HG03060 (cell line): Measurements from ENCODE around the gene SLC12A7.
"Not testable (repeated sequence)": the region's sequence is repeated elsewhere in the genome, so short reads cannot be mapped to it uniquely, and the experiment has no call there.

Experiments used
- ATAC-seq: cut with Tn5 transposase; IDR thresholded peaks from one replicate; pipeline ENCODE4 v1.9.1; 2021; ENCODE audit warnings: low read depth, moderate number of reproducible peaks; ENCODE audit not compliant: unreplicated experiment

Gene SLC12A7

DNA sequence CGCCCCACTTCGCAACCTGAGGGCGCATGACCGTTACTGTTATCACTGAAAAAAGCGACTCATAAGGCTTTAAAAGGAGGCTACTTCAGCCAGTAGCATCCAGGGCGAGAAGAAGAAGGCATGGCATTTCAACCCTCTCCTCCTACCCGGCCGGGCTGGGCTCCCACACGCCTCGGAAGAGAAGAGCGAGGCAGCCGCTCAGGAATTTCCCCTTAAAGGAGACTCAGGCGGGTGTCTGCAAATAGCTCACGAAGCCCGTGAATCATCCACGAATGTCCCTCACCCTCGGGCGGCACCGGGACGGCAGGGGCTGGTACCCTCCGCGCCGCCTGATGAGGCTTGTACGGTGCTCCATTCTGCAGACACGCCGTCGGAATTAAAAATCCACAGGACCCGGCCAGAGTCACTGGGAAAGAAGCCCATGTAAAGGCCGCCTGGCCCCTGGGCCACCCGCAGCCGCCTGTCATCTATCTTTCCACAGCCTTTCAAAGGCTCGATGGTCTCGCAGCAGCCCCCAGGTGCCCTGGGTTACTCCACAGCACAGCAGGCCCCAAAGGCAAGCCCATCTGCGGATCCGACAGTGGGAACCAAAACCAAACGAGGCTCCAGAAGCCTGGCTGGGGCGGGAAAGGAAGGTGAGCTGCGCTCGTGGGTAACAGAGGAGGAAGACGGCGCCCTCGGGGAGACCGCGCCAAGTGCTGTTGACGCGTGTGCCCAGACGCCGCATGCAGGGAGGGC lies 11.8 kb downstream of the SLC12A7 start:
- no peak for ATAC-seq

DNA sequence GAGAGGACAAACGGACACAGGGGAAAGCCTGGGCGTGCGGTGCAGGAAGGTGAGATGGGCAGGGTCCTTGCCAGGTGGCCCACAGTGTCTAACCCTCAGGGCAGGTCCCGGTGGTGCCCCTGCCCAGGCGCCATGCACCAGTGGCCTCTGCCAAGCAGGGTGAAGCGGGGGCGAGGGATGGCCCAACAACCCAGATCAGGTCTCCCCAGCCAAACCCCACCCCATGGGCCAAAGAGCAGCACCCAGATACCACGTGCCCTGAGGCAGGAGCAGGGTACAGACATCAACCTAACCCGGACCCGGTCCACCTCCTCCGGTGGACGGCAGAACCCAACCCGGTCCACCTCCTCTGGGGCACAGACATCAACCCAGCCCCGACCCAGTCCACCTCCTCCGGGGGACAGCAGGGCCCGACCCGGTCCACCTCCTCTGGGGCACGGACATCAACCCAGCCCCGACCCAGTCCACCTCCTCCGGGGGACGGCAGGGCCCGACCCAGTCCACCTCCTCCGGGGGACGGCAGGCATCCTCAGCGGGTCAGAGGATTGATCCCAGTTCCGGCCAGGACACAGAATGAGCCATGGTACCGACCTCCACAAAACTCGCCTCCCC lies 12.8 kb downstream of the SLC12A7 start:
- ATAC-seq = no peak

DNA sequence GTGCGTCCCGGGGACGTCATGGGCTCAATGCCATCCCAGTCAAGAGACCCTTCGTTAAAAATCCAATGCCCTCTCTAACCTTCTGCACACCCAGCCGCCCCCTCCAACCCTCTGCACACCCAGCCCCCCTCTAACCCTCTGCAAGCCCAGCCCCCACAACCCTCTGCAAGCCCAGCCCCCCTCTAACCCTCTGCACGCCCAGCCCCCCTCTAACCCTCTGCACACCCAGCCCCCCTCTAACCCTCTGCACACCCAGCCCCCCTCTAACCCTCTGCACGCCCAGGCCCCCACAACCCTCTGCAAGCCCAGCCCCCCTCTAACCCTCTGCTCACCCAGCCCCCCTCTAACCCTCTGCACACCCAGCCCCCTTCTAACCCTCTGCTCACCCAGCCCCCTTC lies 13.9 kb downstream of the SLC12A7 start:
- not testable (repeated sequence) for ATAC-seq

DNA sequence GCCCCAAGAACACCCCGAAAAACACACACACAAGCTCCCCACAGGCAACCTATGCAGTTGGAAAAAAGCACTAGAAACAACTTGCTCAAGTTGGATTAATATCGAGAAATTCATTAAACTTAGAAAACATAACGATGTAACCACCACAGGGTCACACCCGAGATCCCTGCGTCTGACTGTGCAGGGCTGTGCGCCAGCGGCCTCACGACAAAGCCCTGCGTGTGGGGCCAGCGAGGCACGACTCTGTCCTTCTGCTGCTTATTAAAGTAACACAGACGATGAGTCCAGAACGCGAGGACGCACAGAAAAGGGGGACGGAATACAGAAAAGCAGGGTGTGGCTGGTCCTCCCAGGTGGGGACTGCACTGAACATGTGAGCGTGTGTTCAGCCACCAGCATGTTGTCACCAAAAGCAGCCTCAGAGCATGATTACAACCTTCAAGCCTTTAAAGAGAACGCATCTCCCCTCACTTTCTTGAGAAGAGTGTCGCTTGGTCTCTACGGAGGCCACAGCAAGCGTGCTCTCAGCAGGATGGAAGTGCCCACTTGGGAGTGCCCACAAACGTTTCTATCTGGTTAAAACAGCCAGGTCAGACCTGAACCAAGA lies 14.4 kb downstream of the SLC12A7 start:
- ATAC-seq = no peak

DNA sequence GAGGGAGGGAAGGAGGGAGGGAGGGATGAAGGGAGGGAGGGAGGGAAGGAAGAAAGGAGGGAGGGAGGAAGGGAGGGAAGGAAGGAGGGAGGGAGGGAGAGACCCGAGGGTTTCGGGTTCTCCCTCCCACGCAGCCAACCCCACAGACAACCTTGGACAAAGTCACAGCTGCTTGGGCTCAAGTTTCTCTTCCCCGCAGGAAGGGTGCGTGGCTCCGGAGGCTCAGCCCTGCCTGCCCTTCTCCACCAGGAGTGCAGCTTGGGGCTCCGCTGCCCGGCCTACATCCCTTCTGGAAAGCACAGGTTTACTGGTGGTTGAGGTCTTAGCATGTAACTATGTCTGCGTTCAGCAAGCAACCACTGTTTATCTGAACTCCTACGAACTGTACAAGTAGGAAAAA lies 15.0 kb downstream of the SLC12A7 start:
- ATAC-seq = no peak

DNA sequence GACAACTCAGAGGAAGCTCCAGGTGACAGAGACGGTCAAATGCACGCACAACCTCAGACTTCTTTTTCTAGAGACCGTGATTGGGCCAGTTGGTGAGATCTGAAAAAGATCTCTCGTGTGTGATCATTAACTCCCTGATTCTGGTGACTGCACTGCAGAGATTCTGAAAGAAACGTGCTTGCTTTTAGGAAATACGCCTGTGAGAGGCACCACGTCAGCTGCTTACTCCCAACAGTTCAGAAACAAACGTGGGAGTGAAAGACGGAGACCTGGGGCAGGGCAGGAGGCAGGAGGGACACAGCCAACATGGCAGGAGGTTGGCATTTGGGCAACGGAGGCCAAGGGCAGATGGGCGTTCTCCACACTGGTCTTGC lies 15.9 kb downstream of the SLC12A7 start:
- no peak for ATAC-seq

DNA sequence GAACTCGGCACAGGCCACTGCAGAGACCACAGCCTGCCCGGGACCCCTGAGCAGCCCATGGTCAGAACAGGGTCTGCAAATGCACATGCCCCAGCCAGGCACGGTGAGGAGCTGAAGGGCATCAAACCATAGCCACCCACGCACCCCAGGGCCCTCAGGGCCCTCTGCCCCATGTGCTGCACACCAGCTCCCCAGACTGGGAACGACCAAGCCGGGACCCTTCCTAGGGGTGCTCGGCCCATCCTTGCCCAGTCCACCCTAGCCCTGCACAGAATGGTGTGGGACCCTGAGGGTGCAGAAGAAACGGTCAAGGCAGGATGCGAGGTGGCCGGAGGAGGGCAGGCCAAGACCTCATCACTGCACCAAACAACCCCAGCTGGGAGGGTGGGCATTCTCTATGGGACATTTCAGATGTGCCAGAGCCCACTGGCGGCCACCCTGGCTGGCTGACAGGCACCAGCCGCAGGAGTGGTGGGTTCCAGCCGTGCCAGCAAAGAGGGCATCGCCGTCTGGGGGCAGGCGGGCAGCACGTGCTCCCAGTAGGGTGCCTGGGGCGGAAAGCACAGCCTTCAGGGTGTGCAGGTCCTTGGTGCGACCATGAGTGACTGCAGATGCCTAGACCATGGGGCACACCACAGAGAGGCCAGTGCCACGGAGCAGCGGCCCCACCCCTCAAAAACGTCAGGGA lies 16.4 kb downstream of the SLC12A7 start:
- ATAC-seq = no peak

DNA sequence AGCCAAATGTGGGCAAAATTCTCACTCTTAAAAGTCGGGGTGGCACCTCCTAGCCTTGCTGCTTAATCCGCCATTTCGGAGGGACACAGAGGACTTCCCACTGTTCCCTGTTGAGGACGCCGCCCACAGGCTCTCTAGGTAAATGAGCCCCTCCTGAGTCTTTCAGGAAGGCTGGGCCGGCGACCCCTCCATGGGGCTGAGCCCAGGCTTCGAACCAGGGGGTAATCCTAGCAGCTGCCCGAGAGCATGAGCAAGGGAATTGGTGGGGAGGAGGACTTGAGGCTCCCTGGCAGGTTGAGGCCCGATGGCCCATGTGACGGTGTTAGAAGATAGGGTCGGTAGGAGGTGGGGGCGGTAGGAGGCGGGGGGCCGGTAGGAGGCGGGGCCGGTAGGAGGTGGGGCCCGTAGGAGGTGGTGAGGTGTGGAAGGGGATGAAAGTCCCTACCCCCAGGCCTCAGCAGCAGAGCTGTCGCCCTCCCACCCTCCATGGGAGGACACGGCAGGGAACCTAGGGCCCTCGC lies 17.1 kb downstream of the SLC12A7 start:
- ATAC-seq = no peak

DNA sequence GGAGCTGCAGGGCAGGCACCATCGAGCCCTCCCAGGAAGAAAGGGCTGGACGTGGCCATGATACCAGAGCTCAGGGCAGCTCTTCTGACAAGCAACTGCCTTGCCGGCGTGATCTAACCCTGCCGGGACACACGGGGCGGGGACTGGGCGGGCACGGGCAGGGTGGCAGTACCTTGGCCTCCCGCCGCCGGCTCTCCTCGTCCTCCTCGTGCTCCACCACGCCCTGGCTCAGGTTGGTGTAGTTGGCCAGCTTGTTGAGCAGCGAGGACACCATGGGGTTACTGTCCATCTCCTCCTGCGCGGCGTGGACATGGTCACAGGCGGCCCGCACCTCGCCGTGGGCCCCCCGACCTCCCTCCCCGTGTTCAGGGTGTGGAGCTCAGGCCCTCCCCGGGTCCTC lies 18.5 kb downstream of the SLC12A7 start:
- no peak for ATAC-seq

DNA sequence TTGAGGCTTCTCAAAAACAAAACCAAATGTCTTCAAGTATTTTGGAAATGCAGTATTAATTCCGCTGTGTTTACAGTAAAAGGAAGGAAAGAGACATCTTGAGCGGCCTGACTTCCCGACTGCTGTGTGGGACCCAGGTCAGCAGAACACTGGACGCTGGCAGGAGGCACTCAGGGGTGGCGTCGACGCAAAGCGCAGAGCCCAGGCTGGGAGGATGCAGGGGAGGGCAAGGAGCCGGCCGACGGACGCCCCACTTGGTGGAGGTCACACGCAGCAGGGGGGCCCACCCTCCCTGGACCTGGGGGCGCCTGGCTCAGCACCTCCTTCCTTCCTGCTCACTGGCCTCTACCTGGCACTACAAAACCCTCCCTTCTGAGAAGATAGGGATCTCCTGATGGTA lies 19.7 kb downstream of the SLC12A7 start:
- no peak for ATAC-seq

DNA sequence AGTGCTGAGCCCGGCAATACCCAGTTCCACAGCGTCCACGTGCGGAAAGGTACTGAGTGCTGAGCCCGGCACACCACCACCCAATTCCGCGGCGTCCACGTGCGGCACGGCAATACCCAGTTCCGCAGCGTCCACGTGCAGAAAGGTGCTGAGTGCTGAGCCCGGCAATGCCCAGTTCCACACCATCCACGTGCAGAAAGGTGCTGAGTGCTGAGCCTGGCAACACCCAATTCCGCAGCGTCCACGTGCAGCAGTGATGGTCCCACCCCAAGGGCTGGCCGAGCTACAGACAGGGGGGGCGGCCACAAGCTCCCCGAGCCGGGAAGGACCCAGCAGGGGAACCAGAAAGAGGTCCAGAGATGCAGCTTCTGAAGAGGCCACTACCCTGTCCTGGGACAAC lies 20.2 kb downstream of the SLC12A7 start:
- no peak for ATAC-seq

DNA sequence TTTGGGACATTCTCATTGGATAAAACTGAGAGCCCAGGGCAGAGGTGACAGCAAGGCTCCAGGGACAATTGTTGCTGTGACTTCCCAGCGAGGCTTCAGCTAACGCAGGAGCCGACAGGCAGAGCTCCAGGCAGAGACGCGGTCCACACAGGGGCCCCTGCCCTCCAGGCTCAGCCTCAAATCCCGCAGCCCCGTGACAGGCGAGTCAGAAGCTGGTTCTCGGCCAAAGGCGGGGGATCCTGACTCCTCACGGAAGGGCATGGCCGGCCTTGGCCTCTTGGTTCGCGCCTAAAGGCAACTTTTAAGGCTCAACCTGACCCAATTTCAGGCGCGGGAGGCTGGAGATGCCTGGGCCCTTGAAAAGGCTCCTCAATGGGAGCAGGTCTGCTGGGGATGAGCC lies 21.3 kb downstream of the SLC12A7 start:
- ATAC-seq = no peak

DNA sequence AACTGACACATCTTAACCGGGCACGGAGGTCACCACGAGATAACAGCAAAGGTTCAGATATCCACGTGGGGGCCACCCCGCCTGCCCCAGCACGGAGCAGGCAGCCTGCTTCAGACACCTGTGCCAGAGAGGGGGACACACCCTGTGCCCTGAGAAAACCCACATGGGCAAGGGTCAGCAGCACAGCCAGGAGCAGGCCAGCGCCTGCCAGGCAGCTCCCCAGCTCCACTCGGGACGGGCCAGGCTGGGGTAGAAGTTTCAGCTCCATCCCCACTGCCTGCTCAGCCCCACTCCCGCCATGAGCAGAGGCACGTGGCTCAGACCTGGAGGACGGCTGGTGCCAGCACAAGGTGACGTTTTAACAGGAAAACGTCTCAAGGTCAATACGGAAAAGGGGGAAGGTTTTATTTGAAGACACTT lies 22.2 kb downstream of the SLC12A7 start:
- no peak for ATAC-seq

DNA sequence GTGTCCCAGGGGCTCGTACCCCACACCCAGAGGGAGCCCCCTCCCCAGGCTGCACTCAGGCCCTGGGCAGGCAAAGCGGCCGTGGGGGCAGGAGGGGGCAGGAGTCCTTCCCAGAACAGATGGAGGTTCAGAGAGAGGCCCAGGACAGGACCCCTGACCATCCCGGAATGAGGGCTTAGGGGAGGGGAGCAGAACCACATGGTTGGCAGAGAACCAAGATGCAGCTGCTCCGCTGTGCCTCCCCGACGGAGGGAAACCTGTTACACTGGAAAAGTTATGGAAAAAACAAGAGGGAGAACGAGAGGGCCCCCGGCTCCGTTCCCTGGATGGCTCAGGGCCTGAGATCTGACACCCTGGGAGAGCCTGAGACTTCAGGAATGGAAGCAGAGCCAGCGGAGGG lies 22.7 kb downstream of the SLC12A7 start:
- no peak for ATAC-seq

DNA sequence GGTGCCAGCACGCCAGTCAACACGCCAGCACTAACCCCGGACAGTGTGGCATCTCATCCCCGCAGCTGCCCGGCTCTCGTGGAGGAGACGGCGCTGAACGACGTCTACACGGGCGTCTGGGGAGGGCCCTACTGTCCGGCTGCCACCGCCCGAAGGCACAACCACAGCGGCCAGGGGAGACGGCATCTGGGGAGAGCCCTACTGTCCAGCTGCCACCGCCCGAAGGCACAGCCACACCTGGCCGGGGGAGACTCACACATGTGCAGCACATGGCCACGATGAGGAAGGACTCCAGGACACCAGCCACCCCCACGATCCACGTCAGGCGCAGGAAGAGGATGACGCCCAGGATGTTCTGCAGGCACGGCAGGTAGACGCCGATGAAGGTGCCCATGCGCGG lies 23.1 kb downstream of the SLC12A7 start:
- ATAC-seq = no peak

DNA sequence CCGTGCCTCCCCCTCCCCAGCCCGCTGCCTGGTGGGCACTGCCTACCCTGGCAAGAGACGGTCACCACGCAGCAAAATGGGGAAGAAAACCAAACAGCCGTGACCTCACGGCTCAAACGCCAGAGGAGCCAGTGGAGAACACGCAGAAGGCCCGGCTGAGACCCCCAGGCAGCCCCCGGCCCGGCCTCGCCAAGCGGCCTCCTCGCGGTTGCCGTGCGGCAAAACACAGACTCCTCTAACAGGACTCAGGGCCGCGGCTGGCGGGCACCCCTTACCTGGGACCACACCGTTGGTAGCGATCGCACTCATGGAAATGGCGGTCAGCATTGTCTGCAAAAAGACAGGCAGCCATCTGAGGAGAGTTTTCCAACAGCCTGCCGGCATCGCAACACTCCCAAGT lies 23.8 kb downstream of the SLC12A7 start:
- ATAC-seq = no peak

DNA sequence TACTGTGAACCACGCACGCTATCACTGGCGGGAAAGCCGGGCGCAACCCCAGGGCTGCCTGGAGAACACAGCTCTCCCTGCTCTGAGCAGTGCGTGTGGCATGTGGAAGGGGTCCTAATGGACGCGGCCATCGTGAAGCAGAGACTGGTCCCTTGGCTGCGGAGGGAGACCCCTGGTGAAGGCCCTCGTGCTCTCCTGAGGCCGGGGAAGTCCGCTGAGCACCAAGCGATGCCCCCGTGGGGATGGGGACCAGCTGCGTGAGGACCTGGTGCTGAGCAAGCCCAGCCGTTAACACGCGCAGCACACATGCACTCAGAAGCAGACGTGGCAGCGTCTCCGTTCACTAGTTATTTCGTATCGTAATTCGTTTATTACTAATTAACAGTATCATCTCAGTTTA lies 24.4 kb downstream of the SLC12A7 start:
- ATAC-seq = no peak

DNA sequence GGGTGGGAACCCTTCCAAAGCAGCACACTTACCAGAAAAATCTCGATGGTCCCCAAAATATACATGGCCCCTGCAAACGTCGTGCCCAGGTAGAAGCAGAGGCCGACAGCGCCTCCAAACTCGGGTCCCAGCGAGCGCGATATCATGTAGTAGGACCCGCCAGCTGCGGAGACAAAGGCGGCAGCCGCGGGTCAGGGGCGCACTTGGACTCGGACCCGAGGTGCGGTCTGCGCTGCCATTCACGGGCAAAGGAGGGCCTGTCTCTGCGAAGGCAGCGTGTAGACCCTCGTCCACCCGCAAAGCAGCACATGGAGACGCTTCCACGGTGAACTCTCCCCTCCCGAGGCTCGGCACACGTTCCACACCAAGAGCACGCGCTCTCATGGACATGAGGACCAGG lies 25.0 kb downstream of the SLC12A7 start:
- ATAC-seq = no peak

DNA sequence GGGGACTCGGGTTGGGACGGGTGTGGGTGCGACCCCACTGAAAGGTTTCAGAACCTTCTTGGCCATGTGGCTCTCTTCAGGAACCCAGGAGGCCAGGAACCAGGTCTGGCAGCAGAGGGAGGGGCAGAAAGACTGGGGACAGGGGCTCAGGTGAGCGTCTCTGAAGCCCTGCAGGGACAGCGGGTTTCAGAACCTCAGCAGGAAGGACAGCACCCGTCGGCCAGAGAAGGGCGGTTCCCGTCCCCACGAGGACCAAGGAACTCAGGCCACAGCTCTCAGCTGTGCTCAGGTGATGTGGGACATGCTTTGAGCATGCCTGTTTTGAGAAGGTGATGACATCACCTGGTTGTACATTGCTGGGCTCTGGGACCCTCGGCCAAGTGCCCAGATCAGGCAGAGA lies 25.7 kb downstream of the SLC12A7 start:
- no peak for ATAC-seq

DNA sequence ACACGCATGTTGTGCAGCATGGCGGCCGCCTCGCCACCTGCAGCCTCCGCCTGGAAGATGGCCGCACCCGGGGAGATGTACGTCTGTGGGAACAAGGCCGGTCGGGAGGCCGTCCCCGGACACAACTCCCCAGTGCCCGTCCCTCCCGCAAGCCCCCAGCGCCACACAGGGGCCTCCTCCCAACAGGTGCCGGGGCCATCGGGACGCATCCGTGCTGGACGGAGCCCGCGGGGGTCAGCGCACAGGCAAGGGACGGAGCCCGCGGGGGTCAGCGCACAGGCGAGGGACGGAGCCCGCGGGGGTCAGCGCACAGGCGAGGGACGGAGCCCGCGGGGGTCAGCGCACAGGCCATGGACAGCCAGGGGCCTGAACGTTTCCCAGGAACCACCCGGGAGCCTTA lies 26.5 kb downstream of the SLC12A7 start:
- no peak for ATAC-seq

DNA sequence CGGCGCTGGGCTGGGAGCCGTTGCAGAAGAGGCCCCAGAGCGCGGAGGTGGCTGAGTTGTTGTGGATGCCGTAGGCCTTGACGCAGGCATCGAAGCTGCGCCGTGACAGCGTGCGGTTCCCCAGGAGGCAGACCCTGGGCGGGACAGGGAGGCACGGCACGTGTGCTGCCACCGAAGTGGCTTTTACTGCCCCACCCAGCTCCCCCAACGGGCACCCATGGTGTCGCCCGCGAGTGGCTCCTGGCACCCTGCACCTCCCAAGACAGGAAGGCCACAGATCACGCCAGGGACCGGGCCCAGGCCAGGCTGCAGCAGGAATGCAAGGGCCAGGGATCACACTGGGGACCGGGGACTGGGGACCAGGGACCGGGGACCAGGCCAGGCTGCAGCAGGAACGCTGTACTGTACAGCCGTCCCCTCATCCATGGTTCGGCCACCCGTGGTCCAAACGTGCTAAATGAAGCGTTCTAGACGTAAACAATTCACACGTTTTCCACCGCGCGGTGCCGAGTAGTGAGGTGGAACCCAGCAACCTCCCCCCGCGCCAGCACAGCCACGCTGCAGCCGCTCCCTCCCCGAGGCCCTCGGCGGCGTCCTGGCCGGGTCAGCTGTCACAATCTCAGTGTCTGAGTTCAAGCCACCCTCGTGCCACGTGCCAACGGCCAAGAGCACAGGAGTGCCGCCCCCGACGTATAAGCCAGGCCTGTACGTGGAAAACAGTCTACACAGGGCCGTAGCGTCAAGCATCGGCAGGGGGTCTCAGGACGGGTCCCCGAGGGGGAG lies 27.8 kb downstream of the SLC12A7 start:
- no peak for ATAC-seq
